ENCODE data around the gene SCMH1.

DNA sequence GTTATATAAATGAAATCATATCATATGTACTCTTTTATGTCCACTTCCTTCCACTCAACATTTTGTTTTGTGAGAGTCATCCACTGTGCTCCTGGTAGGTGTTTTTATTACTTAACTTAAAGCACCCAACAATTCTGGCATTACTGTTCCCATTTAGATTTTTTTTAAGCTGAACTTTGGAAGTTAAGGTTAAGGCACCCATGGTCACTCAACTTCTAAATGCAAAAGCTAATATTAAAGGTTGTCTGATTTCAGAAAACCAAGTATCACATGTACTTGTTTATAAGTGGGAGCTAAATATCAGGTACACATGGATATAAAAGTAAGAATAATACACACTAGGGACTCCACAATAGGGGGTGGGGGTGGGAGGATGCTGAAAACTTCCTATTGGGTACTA is 42.7 kb downstream of the SCMH1 start:
- TF ChIP-seq, protein P1, sequence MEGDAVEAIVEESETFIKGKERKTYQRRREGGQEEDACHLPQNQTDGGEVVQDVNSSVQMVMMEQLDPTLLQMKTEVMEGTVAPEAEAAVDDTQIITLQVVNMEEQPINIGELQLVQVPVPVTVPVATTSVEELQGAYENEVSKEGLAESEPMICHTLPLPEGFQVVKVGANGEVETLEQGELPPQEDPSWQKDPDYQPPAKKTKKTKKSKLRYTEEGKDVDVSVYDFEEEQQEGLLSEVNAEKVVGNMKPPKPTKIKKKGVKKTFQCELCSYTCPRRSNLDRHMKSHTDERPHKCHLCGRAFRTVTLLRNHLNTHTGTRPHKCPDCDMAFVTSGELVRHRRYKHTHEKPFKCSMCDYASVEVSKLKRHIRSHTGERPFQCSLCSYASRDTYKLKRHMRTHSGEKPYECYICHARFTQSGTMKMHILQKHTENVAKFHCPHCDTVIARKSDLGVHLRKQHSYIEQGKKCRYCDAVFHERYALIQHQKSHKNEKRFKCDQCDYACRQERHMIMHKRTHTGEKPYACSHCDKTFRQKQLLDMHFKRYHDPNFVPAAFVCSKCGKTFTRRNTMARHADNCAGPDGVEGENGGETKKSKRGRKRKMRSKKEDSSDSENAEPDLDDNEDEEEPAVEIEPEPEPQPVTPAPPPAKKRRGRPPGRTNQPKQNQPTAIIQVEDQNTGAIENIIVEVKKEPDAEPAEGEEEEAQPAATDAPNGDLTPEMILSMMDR (IDR thresholded peaks at IDR 0.05; ENCODE audit: extremely low read depth in 1 of 2, insufficient read depth in 1 of 2, low read depth in 1 of 2, low read length in 2 of 2) = no peak
- TF ChIP-seq POLR2A (IDR thresholded peaks at IDR 0.05; ENCODE audit: low read depth, low read length) (no peak), POLR2AphosphoS5 (IDR thresholded peaks at IDR 0.05; ENCODE audit: insufficient read depth, low read depth, low read length) (no peak), MYC (IDR thresholded peaks at IDR 0.05; ENCODE audit: low read depth, low read length) (no peak), EZH2 (IDR thresholded peaks at IDR 0.05; ENCODE audit: borderline replicate concordance, low read depth, low read length, severe bottlenecking) (no peak), GATA2 (IDR thresholded peaks at IDR 0.05; ENCODE audit: insufficient read depth, insufficient read length, low read depth, low read length) (no peak), FOS (IDR thresholded peaks at IDR 0.05; ENCODE audit: borderline replicate concordance, insufficient read depth, low read length) (no peak), JUN (IDR thresholded peaks at IDR 0.05; ENCODE audit: borderline replicate concordance, insufficient read depth, insufficient read length, low read depth) (no peak)
- TF ChIP-seq, protein P2, sequence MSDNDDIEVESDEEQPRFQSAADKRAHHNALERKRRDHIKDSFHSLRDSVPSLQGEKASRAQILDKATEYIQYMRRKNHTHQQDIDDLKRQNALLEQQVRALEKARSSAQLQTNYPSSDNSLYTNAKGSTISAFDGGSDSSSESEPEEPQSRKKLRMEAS (IDR thresholded peaks at IDR 0.05; ENCODE audit: insufficient read depth, insufficient read length) = no peak

All from endothelial cell of umbilical vein (primary cell).